Right hindlimb (tissue), 1 donor: ENCODE data around the gene MCEE.
"Not testable (repeated sequence)": the region's sequence is repeated elsewhere in the genome, so short reads cannot be mapped to it uniquely, and the experiment has no call there.

ENCODE experiments used
- DNase-seq: peaks from one replicate; pipeline ENCODE4 v3.0.0-alpha.2; 2018

Gene MCEE

DNA sequence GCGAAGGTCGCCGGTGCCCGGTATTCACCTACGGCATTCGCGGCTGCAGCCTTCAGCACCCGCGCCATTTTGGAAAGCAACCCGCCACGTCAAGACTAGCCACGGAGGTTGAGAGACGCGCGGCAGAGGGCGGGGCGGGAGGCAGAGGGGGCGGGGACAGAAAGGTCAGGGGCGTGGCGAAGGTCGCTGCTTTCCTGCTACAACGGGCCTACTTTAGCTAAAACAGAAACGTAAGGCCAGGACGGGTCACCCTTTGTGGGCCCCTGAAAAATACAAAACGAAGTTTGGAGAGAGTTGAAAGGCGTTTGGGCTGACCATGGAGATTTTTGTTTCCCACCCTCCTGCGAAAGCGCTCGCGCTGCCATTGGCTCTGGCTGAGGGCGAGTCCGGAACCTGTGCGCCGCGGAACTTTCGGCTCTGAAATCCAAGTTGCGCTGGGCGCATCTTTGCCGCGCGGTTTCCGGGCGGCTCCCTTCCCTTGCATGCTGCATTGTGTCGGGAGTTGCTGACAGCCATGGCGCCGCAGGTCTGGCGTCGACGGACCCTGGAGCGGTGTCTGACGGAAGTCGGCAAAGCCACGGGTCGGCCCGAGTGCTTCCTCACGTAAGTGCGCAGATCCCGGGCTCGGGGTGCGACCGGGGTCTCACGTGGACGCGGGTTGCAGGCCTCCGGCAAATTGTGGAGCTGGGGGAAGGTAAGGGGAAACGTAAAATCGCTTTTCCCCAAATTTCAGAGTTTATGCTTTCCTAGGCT is at the start of gene MCEE, which contains the start of gene MPHOSPH10:
Gene MCEE, minus strand, starts transcription at position 78 of the 753 bp plus-strand sequence. Its CDS starts 10 bp downstream, at position 68.
Gene MPHOSPH10, plus strand, starts transcription at position 483 of the 753 bp plus-strand sequence. Its CDS starts 32 bp downstream, at position 515.
- peak; percentile 96 for DNase-seq

DNA sequence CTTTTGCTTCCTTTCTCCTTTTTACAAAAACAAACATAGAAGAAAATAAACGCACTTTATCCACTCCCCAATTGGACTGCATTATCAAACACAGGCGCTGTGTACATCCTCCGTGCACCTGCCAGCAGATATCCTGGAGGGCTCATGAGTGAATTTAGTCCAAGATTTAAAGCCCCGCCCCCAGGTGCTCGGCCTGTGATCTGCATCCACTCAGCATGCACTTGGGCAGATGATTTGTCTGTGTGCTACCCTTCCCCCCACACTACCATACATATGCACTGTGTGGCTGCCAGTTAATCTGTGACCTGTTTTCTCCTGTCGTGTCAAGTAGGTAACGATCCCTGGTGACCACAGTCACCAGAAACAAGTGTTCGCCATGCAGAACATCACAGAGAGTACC is 48.8 kb upstream of the MCEE start:
- not testable (repeated sequence) for DNase-seq

DNA sequence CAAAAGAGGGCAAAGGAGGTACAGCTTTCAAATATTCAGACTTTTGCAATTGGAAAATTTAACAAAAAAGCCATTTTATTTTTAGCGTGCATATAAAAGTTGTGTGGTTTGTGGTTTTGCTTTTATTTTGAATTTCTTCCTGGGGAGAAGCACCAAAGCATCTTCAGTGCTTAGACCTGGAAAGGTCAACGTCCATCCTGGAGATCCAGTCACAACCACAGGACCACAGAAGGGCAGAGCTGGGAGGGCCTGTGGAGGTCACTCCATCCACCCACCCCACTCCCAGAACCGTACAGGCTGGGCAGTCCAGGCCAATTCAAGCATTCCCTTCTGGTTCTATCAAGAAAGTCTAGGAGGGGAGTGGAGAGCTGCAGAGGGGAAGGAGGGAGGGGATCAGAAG is 44.2 kb upstream of the MCEE start:
- no peak for DNase-seq

GRCh38 chr2:71173096-71173495 is 43.1 kb upstream of the MCEE start:
- DNase-seq = no peak

- DNase-seq = no peak
Measured at GRCh38 chr2:71166812-71167211, 36.8 kb upstream of the MCEE start.

DNA sequence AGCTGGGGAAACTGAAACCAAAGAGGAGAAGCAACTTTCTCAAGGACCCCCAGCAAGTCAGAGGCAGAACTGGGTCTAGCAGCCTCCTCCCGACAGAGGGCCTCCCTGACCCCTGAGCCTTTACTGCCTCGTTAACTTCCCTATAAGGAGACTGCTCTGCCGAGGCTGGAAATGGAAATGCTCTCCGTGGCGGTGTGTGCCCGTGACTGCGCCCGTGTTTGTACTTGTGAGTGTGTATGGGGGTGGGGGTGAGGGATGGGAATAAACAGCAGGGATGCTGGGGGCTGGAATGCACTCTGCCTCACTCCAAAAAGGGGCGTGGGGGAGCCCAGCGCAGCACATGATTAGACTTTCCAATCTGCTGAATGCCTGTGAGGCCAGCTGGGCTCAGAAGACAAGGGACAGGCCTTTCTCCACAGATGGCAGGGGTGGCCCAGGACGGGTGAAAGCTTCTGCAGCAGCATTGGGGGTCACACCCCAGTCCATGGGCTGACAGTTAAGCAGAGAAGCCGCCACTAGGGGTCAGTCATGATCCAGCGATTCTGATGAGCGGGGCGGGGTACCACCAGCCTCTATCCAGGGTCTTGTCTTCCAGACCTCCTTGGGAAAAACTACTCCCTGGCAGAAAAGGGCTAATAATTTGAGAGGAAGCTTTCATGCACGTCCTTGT is 27.2 kb upstream of the MCEE start:
- peak; percentile 46 for DNase-seq

- peak; percentile 50 for DNase-seq
Measured at GRCh38 chr2:71156573-71156972, 26.5 kb upstream of the MCEE start.

GRCh38 chr2:71155846-71156245 is 25.8 kb upstream of the MCEE start:
- DNase-seq = no peak

DNA sequence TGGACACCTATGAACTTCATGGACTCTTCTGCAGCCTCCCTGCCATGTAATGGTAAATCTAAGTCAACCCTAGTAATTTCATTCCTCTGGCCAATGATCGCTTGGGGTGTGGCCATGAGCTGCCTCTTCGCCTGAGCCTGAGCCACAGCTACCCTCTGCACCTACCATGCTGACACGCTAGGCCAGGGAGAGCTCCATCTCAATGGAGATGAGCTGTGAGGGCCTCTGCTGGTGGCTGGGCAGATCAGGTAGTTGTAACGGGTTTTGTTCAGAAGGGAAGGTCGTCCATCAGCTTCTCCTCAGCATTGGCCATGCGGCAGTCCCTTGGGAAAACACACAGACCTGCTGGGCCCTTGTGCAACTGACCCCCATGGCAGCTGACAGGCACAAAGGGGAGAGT is 24.8 kb upstream of the MCEE start:
- no peak for DNase-seq

GRCh38 chr2:71154279-71154678 is 24.2 kb upstream of the MCEE start:
- DNase-seq = no peak

- no peak for DNase-seq
Measured at GRCh38 chr2:71153585-71154224, 23.7 kb upstream of the MCEE start.

GRCh38 chr2:71151620-71152019 is 21.6 kb upstream of the MCEE start:
- no peak for DNase-seq

- no peak for DNase-seq
Measured at GRCh38 chr2:71150082-71150816, 20.2 kb upstream of the MCEE start.

- DNase-seq = no peak
Measured at GRCh38 chr2:71148506-71149063, 18.6 kb upstream of the MCEE start.

- DNase-seq = no peak
Measured at GRCh38 chr2:71143782-71144181, 13.8 kb upstream of the MCEE start.

DNA sequence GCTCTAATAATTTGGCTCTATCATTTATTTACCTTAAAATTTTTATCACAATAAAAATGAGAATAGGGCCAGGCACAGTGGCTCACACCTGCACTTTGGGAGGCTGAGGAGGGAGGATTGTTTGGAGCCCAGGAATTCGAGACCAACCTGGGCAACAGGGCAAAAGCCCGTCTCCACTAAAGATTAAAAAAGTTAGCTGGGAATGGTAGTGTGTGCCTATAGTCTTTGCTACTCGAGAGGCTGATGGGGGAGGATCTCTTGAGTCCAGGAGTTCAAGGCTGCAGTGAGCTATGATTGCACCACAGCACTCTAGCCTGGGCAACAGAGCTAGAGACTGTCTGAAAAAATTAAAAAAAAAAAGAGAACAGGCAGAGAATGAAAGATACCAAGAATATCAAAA is 6.1 kb upstream of the MCEE start:
- DNase-seq = no peak

DNA sequence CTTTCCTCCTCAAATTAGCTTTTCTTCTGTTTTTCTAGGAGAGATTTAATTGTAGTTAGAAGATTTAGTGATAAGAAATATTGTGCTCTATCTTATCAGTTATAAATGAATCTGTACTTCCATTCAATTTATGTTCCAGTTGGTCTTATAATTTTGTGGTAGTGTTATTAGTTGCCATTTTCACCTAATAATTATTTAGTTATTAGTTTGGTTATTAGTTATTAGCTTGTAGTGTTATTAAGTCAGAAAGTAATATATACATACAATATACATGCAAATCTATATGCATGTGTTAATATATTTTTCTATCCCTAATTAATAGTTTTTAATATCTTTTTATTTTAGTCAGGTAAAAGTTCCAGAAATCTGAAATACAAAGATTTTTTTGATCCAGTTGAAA is 3.6 kb upstream of the MCEE start:
- DNase-seq = no peak

DNA sequence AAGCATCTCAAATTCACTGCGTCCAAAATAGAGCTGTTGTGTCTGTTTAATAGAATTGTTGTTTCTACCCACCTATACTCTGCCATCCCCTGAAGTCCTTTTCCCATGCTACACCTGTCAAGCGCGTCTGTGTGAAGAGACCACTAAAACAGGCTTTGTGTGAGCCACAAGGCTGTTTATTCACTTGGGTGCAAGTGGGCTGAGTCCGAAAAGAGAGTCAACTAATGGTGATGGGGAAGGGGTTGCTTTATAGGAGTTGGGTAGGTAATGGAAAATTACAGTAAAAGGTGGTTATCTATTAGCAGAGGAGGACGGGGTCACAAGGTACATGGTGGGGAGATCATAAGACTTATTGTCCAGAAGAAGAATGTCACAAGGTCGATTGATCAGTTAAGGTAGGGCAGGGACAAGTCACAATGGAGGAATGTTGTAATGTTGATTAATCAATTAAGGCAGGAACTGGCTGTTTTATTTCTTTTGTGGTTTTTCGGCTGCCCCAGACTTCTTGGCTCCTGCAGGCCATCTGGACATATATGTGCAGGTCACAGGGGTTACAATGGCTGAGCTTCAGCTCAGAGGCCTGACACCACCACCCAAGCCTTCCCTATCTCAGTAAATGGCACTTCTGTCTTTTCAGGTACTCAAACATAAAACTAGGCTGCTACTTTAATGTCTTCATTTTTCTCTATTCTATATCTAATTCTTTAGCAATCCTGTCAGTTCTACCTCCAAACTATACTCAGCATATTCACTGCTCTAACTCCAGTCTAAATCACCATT is 1.5 kb upstream of the MCEE start:
- not testable (repeated sequence) for DNase-seq

GRCh38 chr2:71130905-71131244 is 846 bp upstream of the MCEE start:
- no peak for DNase-seq

DNA sequence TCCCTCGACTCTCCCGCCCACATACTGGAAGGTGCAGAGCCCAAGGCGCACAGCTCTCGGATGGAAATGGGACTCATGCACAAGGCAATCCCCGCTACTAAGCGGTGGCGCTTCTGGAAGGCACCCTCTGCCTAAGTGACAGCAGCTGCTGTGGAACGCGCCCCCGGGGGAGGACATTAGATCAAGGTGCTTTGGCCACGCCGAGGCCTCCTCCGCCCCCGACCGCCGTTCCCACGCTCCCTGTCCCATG is 202 bp downstream of the MCEE start:
- DNase-seq = no peak

DNA sequence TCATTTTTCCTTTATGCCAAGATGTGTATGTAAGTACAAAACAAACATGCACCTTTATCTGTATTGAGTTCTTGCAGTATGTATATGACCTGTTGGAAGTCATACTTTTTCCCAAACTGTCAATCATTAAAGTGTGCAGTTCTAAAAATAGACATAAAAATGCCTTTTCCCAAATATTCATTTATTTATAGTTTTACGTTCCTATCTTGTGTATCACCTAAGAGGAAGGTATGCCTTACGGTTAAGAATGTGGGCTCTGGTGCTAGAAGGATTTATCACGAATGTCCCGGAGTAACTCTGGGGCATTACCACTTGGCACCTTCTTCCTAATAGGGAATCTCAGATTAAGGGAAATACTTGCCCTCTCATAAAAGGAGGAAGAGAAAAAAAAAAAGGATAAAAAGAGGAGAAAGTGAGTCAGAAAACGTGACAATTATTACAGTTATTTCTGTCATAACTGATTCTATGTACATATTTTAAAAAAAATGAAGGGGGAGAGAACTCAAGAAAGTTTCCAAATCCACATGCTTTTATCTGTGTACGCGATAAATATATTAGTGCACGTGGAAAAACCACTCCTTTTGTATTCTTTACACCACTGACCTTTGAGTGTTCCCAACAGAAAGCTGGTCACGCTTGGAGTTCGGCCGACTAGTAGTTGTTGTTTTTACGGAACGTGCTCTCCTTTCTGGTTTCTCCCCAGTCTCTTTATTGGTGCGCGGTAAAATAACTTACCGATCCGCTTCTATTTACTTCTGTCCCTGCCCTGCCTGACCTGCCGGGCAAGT is 721 bp downstream of the MCEE start:
- no peak for DNase-seq

DNA sequence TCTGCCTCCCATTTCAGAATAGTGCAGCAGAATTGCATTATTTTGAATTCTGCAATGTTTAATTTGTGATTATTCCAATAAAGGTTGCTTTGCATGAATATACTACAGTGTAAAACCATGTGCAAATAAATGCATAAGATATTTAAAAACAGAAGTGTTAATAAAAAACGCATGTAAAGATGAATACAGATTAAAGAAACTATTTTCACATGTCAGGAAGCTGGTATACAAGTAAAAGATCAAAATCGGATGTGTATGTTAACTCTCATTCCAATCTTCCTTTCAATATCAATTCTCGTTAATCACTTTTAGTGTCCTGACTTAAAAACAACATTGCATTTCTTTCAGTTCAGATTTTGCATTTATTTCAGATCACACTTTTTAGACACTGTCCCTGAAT is 3.1 kb downstream of the MCEE start:
- no peak for DNase-seq
